NT2/D1 (cell line): ENCODE data around the gene SLC23A3.

Experiments used
- DNase-seq: peaks from one replicate; pipeline ENCODE4 v3.0.0-alpha.2; 2011; ENCODE audit warnings: low read depth, low spot score
- H3K27me3 ChIP-seq: 2 replicates; pipeline ENCODE4 v1.6.0; 2011; ENCODE audit warnings: mild to moderate bottlenecking; ENCODE audit not compliant: insufficient read length, insufficient read depth
- H3K36me3 ChIP-seq: 2 replicates; pipeline ENCODE4 v1.6.1; 2011; ENCODE audit warnings: mild to moderate bottlenecking, low read length, mixed read lengths; ENCODE audit not compliant: insufficient read depth, insufficient read length
- H3K4me1 ChIP-seq: 2 replicates; pipeline ENCODE4 v1.5.1; 2011; ENCODE audit not compliant: insufficient read depth, insufficient read length
- H3K4me3 ChIP-seq: 2 replicates; pipeline ENCODE4 v1.5.1; 2011; ENCODE audit warnings: low read depth; ENCODE audit not compliant: insufficient read length
- H3K9ac ChIP-seq: 2 replicates; pipeline ENCODE4 v1.6.0; 2011; ENCODE audit warnings: low read depth; ENCODE audit not compliant: insufficient read length
- H3K9me3 ChIP-seq: 2 replicates; pipeline ENCODE4 v1.5.1; 2011; ENCODE audit warnings: mild to moderate bottlenecking, low read length; ENCODE audit not compliant: insufficient read depth
- SUZ12 ChIP-seq: IDR thresholded peaks from 2 replicates; pipeline ENCODE4 v1.6.1; 2011; ENCODE audit not compliant: insufficient read length, insufficient read depth; ENCODE audit errors: extremely low read depth
- YY1 ChIP-seq: IDR thresholded peaks from 2 replicates; pipeline ENCODE4 v1.6.1; 2011; ENCODE audit not compliant: insufficient read length, insufficient read depth
- ZNF274 ChIP-seq: IDR thresholded peaks from 2 replicates; pipeline ENCODE4 v1.6.1; 2011; ENCODE audit warnings: mild to moderate bottlenecking, low read depth, low read length

SLC23A3 gene

GRCh38 chr2:219213486-219214071 is 43.8 kb upstream of the SLC23A3 start:
- no peak for DNase-seq
- H3K36me3 ChIP-seq: peaks cover 81% of the 10 kb centered on the region
- no peaks in the 10 kb centered on the region for H3K27me3 ChIP-seq
- TF ChIP-seq SUZ12: no peak
- TF ChIP-seq YY1: no peak
- no peak for TF ChIP-seq ZNF274
- H3K9me3 ChIP-seq: no peaks in the 10 kb centered on the region
- H3K4me3 ChIP-seq: no peak overlapping the region
- peaks cover 8% of the 10 kb centered on the region for H3K4me1 ChIP-seq
- H3K9ac ChIP-seq: no peak overlapping the region

GRCh38 chr2:219213026-219213415 is 43.2 kb upstream of the SLC23A3 start:
- Histone ChIP-seq H3K4me1 (peaks cover 10% of the 10 kb centered on the region), H3K9ac (no peak overlapping the region), H3K4me3 (no peak overlapping the region), H3K9me3 (no peaks in the 10 kb centered on the region), H3K27me3 (no peaks in the 10 kb centered on the region), H3K36me3 (peaks cover 87% of the 10 kb centered on the region)
- DNase-seq: no peak
- TF ChIP-seq YY1 (no peak), SUZ12 (no peak), ZNF274 (no peak)

GRCh38 chr2:219210886-219211362 is 41.1 kb upstream of the SLC23A3 start:
- TF ChIP-seq ZNF274 (no peak), YY1 (no peak), SUZ12 (no peak)
- H3K9ac ChIP-seq: no peak overlapping the region
- no peak overlapping the region for H3K4me3 ChIP-seq
- H3K4me1 ChIP-seq: peaks cover 3% of the 10 kb centered on the region
- H3K9me3 ChIP-seq: no peaks in the 10 kb centered on the region
- no peak for DNase-seq
- peaks cover 78% of the 10 kb centered on the region for H3K36me3 ChIP-seq
- no peaks in the 10 kb centered on the region for H3K27me3 ChIP-seq

GRCh38 chr2:219210196-219210885 is 40.5 kb upstream of the SLC23A3 start:
- TF ChIP-seq SUZ12: no peak
- TF ChIP-seq YY1: no peak
- no peak for TF ChIP-seq ZNF274
- H3K36me3 ChIP-seq: peaks cover 73% of the 10 kb centered on the region
- DNase-seq: no peak
- H3K9ac ChIP-seq: no peak overlapping the region
- no peaks in the 10 kb centered on the region for H3K9me3 ChIP-seq
- no peaks in the 10 kb centered on the region for H3K27me3 ChIP-seq
- H3K4me1 ChIP-seq: peaks cover 3% of the 10 kb centered on the region
- H3K4me3 ChIP-seq: no peak overlapping the region

- H3K4me1 ChIP-seq: peaks cover 3% of the 10 kb centered on the region
- H3K9me3 ChIP-seq: 0 out of 2 replicates have a peak, but pooled peaks cover 6% of the 10 kb centered on the region
- H3K9ac ChIP-seq: no peak overlapping the region
- no peak for DNase-seq
- peaks cover 65% of the 10 kb centered on the region for H3K36me3 ChIP-seq
- TF ChIP-seq YY1 (no peak), ZNF274 (no peak), SUZ12 (no peak)
- no peaks in the 10 kb centered on the region for H3K27me3 ChIP-seq
- no peak overlapping the region for H3K4me3 ChIP-seq
Observed at GRCh38 chr2:219209236-219210195, 39.7 kb upstream of the SLC23A3 start.

- no peaks in the 10 kb centered on the region for H3K27me3 ChIP-seq
- DNase-seq: no peak
- TF ChIP-seq SUZ12 (no peak), ZNF274 (no peak), YY1 (no peak)
- peaks cover 3% of the 10 kb centered on the region for H3K4me1 ChIP-seq
- H3K4me3 ChIP-seq: no peak overlapping the region
- peak overlapping the region; percentile 88 for H3K9ac ChIP-seq
- peaks cover 51% of the 10 kb centered on the region for H3K36me3 ChIP-seq
- H3K9me3 ChIP-seq: 0 out of 2 replicates have a peak, but pooled peaks cover 9% of the 10 kb centered on the region
Observed at GRCh38 chr2:219207884-219208740, 38.3 kb upstream of the SLC23A3 start.
